PC-3 (cell line): ENCODE data around the gene CAMTA1. TPM values are rescaled to one million over a fixed set of nuclear protein-coding genes. Genes with fewer than 3 reads are reported as not detected.

ENCODE experiments used
- ATAC-seq: fragments of 200-7000 bp; cut with Tn5 transposase; 2 replicates; pipeline ENCODE4 v1.9.1; 2020; ENCODE audit warnings: mild to moderate bottlenecking, moderate library complexity
- BruUV-seq: library from RNA; stranded (reverse); fragments of 400-500 nt; replicated peaks from 2 replicates; lab custom pipeline; 2021; lab: Mats Ljungman, UMichigan
- CTCF ChIA-PET: fragments of 300-600 bp; sonication (Branson Sonifier 250); formaldehyde crosslinking; loops from one replicate; lab custom pipeline; 2022; ENCODE audit warnings: antibody characterized with exemption; lab: Charles Lee
- POLR2A ChIA-PET: fragments of 300-600 bp; sonication (Branson Sonifier 250); formaldehyde crosslinking; loops from one replicate; lab custom pipeline; 2022; ENCODE audit warnings: antibody characterized with exemption; ENCODE audit not compliant: unreplicated experiment; lab: Charles Lee
- DNase-seq: peaks from one replicate; pipeline ENCODE4 v3.0.0-alpha.2; 2015
- H2AFZ ChIP-seq: fragments of 300-600 bp; sonication (generic); 2 replicates; pipeline ENCODE4 v1.6.0; 2016; ENCODE audit warnings: antibody characterized with exemption, low read length
- H3F3A ChIP-seq: fragments of 300-600 bp; sonication (generic); one replicate; pipeline ENCODE4 v1.6.0; 2017; ENCODE audit warnings: antibody characterized with exemption, low read length, control low read depth, mild to moderate bottlenecking; ENCODE audit not compliant: unreplicated experiment
- H3K27ac ChIP-seq: fragments of 300-600 bp; sonication (generic); 2 replicates; pipeline ENCODE4 v1.5.1; 2016; ENCODE audit warnings: mild to moderate bottlenecking, low read length
- H3K27me3 ChIP-seq: fragments of 300-600 bp; sonication (generic); 2 replicates; pipeline ENCODE4 v1.6.1; 2016; ENCODE audit warnings: low read length, mixed read lengths
- H3K36me3 ChIP-seq: fragments of 300-600 bp; sonication (generic); 2 replicates; pipeline ENCODE4 v1.6.1; 2016; ENCODE audit warnings: low read depth, mixed run types, low read length, mixed read lengths
- H3K4me1 ChIP-seq: fragments of 300-600 bp; sonication (generic); 2 replicates; pipeline ENCODE4 v1.5.1; 2016; ENCODE audit warnings: low read length; ENCODE audit not compliant: insufficient read depth
- H3K4me2 ChIP-seq: fragments of 300-600 bp; sonication (generic); 2 replicates; pipeline ENCODE4 v1.6.0; 2016; ENCODE audit warnings: low read length
- H3K4me3 ChIP-seq: fragments of 300-600 bp; sonication (generic); 2 replicates; pipeline ENCODE4 v1.5.1; 2016; ENCODE audit warnings: mild to moderate bottlenecking, low read length, mixed read lengths
- H3K79me2 ChIP-seq: fragments of 300-600 bp; sonication (generic); 2 replicates; pipeline ENCODE4 v1.6.1; 2017; ENCODE audit warnings: low read length, mixed read lengths
- H3K9ac ChIP-seq: fragments of 300-600 bp; sonication (generic); 2 replicates; pipeline ENCODE4 v1.6.0; 2016; ENCODE audit warnings: mild to moderate bottlenecking, low read length
- H3K9me2 ChIP-seq: fragments of 300-600 bp; sonication (generic); replicated peaks from 2 replicates; pipeline ENCODE4 v1.6.1; 2016; ENCODE audit warnings: mixed run types, low read length, mixed read lengths
- H3K9me3 ChIP-seq: fragments of 300-600 bp; sonication (generic); 2 replicates; pipeline ENCODE4 v1.6.1; 2016; ENCODE audit warnings: low read length, mixed read lengths
- H4K20me1 ChIP-seq: fragments of 300-600 bp; sonication (generic); 2 replicates; pipeline ENCODE4 v1.6.1; 2016; ENCODE audit warnings: low read length, mixed read lengths
- CTCF ChIP-seq: fragments of 300-600 bp; sonication (generic); conservative IDR thresholded peaks from 2 replicates; pipeline ENCODE4 v1.5.1; 2017; ENCODE audit warnings: antibody characterized with exemption, low read depth, mild to moderate bottlenecking, low read length
- EZH2 ChIP-seq: fragments of 300-600 bp; sonication (generic); IDR thresholded peaks from one replicate; pipeline ENCODE4 v1.6.1; 2017; ENCODE audit warnings: antibody characterized with exemption, mild to moderate bottlenecking, low read length; ENCODE audit not compliant: unreplicated experiment
- EZH2phosphoT487 ChIP-seq: fragments of 300-600 bp; sonication (generic); IDR thresholded peaks from 2 replicates; pipeline ENCODE4 v1.6.1; 2018; ENCODE audit warnings: mild to moderate bottlenecking, antibody characterized with exemption, low read length, borderline replicate concordance
- intact Hi-C: fragments of 100-400 bp; cut with micrococcal nuclease; formaldehyde crosslinking; loops from 2 replicates; pipeline ENCODE4 v1.9.0; 2023
- total RNA-seq: library from RNA; depleted of rRNA; stranded (reverse); fragments of >200 nt; gene quantifications from 2 replicates; pipeline ENCODE4 v1.2.3, GENCODE V29; 2014

CAMTA1 gene
- total RNA-seq, 1 experiment from 2014 or later, result 40.8 TPM

GRCh38 chr1:7048395-7048794, 263.1 kb downstream of the CAMTA1 start:
- H3K4me3 ChIP-seq, result no peak overlapping the region

DNA sequence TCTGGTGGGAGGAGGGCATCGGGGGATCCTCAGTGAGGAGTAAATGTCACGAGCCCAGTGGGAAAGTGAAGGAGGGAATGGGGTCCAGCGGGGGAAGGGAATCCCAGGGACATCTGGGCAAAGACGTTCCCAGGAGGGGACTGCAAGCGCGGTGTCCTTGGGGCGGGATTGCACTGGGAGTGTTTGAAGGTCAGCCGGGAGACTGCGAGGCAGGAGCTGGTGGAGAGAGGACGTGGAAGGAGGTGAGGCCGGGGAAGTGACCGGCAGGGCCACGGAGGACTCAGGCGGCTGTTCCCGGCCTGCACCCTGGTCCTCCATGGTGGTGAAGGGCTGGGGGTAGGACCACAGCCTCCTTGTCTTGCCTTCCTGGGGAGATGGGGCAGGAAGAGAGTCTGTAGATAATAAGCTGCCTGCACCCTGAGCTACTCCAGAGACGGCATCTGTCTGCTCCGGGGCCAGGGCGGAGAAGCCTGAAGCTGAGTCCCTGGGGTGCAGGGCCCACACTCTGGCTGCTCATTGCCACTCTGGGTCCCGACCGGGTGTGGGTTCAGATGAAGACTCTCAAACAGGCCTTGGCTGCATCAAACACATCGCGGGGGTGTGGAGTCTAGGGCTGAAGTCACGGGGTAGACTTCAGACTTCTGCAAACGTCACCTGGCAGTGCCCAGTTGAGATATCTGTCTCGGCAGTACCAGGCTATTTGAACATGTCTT, 264.8 kb downstream of the CAMTA1 start:
- Histone ChIP-seq H3K4me1 (peaks cover 9% of the 10 kb centered on the region), H3K9ac (no peak overlapping the region), H3K79me2 (no peaks in the 10 kb centered on the region), H3K27ac (no peak overlapping the region), H3K9me3 (no peaks in the 10 kb centered on the region), H4K20me1 (no peaks in the 10 kb centered on the region), H2AFZ (no peak overlapping the region), H3F3A (no peaks in the 10 kb centered on the region), H3K36me3 (no peaks in the 10 kb centered on the region), H3K27me3 (peaks cover 37% of the 10 kb centered on the region), H3K4me3 (no peak overlapping the region), H3K9me2 (no peaks in the 10 kb centered on the region), H3K4me2 (no peak overlapping the region)
- intact Hi-C loops, result no loop called here
- ChIA-PET CTCF (interaction anchor here (0.6 kb wide), 1 partner anchor 156 kb away, joined by 3 read pairs; no protein-coding TSS in a partner anchor), POLR2A (no interaction called here)
- DNase-seq (no peak), ATAC-seq (no peak)
- TF ChIP-seq EZH2phosphoT487 (no peak), CTCF (no peak)
- no TSS peak for BruUV-seq

More at GRCh38 chr1:7048395-7048794, 263.1 kb downstream of the CAMTA1 start:
- ChIA-PET POLR2A (no interaction called here), CTCF (no interaction called here)
- no peak overlapping the region for H3K4me2 ChIP-seq
- no peaks in the 10 kb centered on the region for H3K9me3 ChIP-seq
- no peak for ATAC-seq
- peaks cover 34% of the 10 kb centered on the region for H3K27me3 ChIP-seq
- no peak overlapping the region for H3K27ac ChIP-seq
- intact Hi-C loops, result no loop called here
- no peaks in the 10 kb centered on the region for H4K20me1 ChIP-seq
- no peaks in the 10 kb centered on the region for H3K79me2 ChIP-seq
- no TSS peak for BruUV-seq
- H3K9ac ChIP-seq, result no peak overlapping the region
- no peaks in the 10 kb centered on the region for H3K36me3 ChIP-seq
- H3F3A ChIP-seq, result no peaks in the 10 kb centered on the region
- H3K9me2 ChIP-seq, result no peaks in the 10 kb centered on the region
- peaks cover 9% of the 10 kb centered on the region for H3K4me1 ChIP-seq
- no peak for DNase-seq
- no peak for TF ChIP-seq EZH2
- TF ChIP-seq CTCF, result no peak
- TF ChIP-seq EZH2phosphoT487, result no peak
- H2AFZ ChIP-seq, result no peak overlapping the region
